HCT116 (cell line): ENCODE results near the gene PHTF1.

Source experiments
- CTCF ChIP-seq, 3 experiments: fragments of 200-600 bp in 1 of 3; sonication (generic) in 1 of 3; IDR thresholded peaks in 2 of 3; conservative IDR thresholded peaks in 1 of 3; 2 replicates each; pipeline ENCODE4 v1.5.1; 2012 to 2017; ENCODE audit warnings: low read depth in 2 of 3, low read length in 2 of 3, antibody characterized with exemption in 1 of 3, borderline replicate concordance in 1 of 3, control low read depth in 1 of 3, mild to moderate bottlenecking in 1 of 3, mixed read lengths in 1 of 3, mixed run types in 1 of 3, moderate library complexity in 1 of 3; ENCODE audit not compliant: insufficient read depth in 1 of 3
- POLR2A ChIP-seq: IDR thresholded peaks from 2 replicates; pipeline ENCODE4 v1.7.0; 2011; ENCODE audit warnings: borderline replicate concordance; ENCODE audit not compliant: insufficient read depth, insufficient read length; ENCODE audit errors: extremely low read depth

GRCh38 chr1:113777561-113777960 lies 18.3 kb upstream of the PHTF1 start:
- no peak for TF ChIP-seq CTCF (IDR thresholded peaks at IDR 0.05 in 2 of 3, conservative IDR thresholded peaks at IDR 0.05 in 1 of 3; ENCODE audit: borderline replicate concordance in 1 of 3, insufficient read depth in 1 of 3, low read depth in 2 of 3, low read length in 2 of 3)
- TF ChIP-seq POLR2A, result no peak
